ENCODE results near the gene TLE3.

GRCh38 chr15:70121624-70122302 lies 24.0 kb upstream of the TLE3 start:
- no peak for TF ChIP-seq CTCF (IDR thresholded peaks at IDR 0.05)
- TF ChIP-seq POLR2A (IDR thresholded peaks at IDR 0.05): no peak
